ENCODE results near the gene AATK.

The AATK gene

DNA sequence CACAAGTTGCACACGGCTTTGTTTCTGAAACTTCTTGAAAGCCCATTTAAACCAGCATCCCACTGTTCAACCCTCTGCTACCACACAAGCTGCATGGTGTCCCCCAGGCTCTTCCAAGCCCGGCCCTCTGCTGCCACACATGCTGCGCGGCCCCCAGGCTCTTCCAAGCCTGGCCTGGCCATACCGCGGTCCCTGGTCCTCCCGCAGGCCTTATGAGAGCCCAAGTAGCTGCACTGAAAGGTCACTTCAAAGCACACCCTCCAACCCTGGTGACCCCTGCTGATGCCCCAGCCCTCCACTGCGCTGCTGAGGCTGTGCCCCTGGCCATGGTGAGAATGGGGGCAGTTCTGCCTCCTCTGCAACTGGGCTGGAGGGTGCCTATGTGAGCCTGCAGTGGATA, 26.6 kb downstream of the AATK start:
- no peak for DNase-seq
- TF ChIP-seq, protein P1, sequence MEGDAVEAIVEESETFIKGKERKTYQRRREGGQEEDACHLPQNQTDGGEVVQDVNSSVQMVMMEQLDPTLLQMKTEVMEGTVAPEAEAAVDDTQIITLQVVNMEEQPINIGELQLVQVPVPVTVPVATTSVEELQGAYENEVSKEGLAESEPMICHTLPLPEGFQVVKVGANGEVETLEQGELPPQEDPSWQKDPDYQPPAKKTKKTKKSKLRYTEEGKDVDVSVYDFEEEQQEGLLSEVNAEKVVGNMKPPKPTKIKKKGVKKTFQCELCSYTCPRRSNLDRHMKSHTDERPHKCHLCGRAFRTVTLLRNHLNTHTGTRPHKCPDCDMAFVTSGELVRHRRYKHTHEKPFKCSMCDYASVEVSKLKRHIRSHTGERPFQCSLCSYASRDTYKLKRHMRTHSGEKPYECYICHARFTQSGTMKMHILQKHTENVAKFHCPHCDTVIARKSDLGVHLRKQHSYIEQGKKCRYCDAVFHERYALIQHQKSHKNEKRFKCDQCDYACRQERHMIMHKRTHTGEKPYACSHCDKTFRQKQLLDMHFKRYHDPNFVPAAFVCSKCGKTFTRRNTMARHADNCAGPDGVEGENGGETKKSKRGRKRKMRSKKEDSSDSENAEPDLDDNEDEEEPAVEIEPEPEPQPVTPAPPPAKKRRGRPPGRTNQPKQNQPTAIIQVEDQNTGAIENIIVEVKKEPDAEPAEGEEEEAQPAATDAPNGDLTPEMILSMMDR (IDR thresholded peaks at IDR 0.05), result no peak
- Histone ChIP-seq H3K36me3 (no peaks in the 10 kb centered on the region), H3K9me3 (no peaks in the 10 kb centered on the region), H3K27ac (no peak overlapping the region), H3K4me1 (peaks cover 0 to 10% (median 4%) of the 10 kb centered on the region in 4 donors), H3K27me3 (peaks cover 0 to 12% of the 10 kb centered on the region in 2 donors), H3K4me3 (no peak overlapping the region)
- intact Hi-C loops (cut with DNase I; ENCODE audit: low total_unique reads), result no loop called here

DNA sequence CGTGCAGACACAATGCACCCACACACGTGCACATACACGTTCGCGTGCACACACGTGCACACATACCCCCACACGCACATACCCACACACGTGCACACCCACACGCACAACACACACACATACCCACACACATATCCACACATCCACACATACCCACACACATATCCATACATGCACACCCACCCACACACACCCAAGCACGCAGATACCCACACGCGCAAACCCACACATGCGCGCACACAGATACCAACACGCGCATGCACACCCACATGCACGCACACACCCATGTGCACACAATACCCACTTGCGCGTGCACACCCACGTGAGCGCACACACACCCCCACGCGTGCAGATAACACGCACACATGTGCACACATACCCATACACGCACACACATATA, 27.5 kb downstream of the AATK start:
- H3K4me3 ChIP-seq, result no peak overlapping the region
- TF ChIP-seq, protein P1 (IDR thresholded peaks at IDR 0.05), result no peak
- H3K36me3 ChIP-seq, result no peaks in the 10 kb centered on the region
- H3K27ac ChIP-seq, result no peak overlapping the region
- H3K9me3 ChIP-seq, result no peaks in the 10 kb centered on the region
- intact Hi-C loops (cut with DNase I; ENCODE audit: low total_unique reads), result no loop called here
- H3K27me3 ChIP-seq, result peaks cover 0 to 3% of the 10 kb centered on the region in 2 donors
- DNase-seq, result no peak
- peaks cover 0 to 10% (median 4%) of the 10 kb centered on the region in 4 donors for H3K4me1 ChIP-seq

DNA sequence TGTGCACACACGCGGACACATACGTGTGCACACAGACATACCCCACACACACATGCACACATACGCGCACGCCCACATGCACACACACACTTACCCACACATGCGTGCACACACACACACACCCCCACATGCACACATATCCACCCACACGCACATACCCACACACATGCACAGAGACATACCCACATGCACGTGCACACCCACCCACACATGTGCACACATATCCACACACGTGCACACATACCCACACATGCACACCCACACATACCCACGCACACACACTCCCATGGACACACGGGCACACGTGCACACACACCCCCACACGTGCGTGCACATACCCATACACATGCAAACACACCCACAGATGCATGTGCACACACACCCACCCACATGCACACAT, 27.9 kb downstream of the AATK start:
- DNase-seq, result no peak
- Histone ChIP-seq H3K27ac (no peak overlapping the region), H3K36me3 (no peaks in the 10 kb centered on the region), H3K4me3 (no peak overlapping the region), H3K27me3 (no peaks in the 10 kb centered on the region), H3K9me3 (no peaks in the 10 kb centered on the region), H3K4me1 (peaks cover 0 to 9% (median 4%) of the 10 kb centered on the region in 4 donors)
- intact Hi-C loops (cut with DNase I; ENCODE audit: low total_unique reads), result no loop called here
- TF ChIP-seq, protein P1 (IDR thresholded peaks at IDR 0.05), result no peak

DNA sequence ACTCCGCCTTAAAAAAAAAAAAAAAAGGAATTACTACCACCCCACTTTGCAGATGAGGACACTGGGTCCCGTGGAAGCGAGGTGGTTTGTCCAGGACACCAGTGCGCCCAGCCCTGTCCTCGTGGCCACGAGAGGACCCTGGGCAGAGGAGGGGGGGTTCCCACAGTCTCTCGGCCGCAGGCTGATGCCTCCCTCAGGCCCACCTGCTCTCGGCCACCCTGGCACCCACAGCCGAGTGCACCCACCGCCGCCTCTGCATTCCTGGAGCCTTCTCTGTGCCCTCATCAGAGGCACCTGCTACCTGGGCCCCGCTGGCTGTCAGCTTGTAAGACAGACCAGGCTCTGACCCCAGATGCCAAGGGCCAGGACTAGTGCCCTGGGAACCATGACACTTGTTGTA, 28.8 kb downstream of the AATK start:
- no peak for DNase-seq
- no peak overlapping the region for H3K27ac ChIP-seq
- H3K27me3 ChIP-seq, result no peaks in the 10 kb centered on the region
- H3K9me3 ChIP-seq, result no peaks in the 10 kb centered on the region
- peaks cover 0 to under 1% (median 0%) of the 10 kb centered on the region in 4 donors for H3K4me1 ChIP-seq
- intact Hi-C loops (cut with DNase I; ENCODE audit: low total_unique reads), result no loop called here
- no peaks in the 10 kb centered on the region for H3K36me3 ChIP-seq
- TF ChIP-seq, protein P1 (IDR thresholded peaks at IDR 0.05), result no peak
- no peak overlapping the region for H3K4me3 ChIP-seq

DNA sequence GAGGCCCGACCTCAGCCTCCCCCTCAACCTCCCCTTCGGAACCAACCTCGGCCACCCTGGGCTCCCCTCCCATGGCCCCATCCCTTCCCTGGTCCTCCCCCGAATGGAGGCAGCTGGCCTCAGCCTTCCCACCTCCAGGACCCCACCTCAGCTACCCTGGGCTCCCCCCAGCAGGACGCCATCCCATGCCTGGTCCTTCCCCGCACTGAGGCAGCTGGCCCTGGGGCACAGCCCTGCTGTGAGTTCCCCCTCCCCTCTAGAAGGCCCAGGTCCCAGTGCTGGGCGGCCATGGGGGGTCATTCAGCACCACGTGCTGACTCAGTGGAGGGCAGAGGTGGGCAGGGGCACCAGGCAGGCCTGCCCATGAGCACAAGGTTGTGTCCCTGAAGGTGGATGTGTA, 29.7 kb downstream of the AATK start:
- DNase-seq, result no peak
- Histone ChIP-seq H3K9me3 (no peaks in the 10 kb centered on the region), H3K36me3 (no peaks in the 10 kb centered on the region), H3K27ac (no peak overlapping the region), H3K27me3 (peaks cover 0 to under 1% of the 10 kb centered on the region in 2 donors), H3K4me1 (no peaks in the 10 kb centered on the region), H3K4me3 (no peak overlapping the region)
- intact Hi-C loops (cut with DNase I; ENCODE audit: low total_unique reads), result no loop called here
- TF ChIP-seq, protein P1 (IDR thresholded peaks at IDR 0.05), result no peak
